Pancreas (tissue), 10 donors: ENCODE data around the gene SPECC1. TPM values are rescaled to one million over a fixed set of nuclear protein-coding genes. Genes with fewer than 3 reads are reported as not detected.
A peak's percentile ranks its signal among the peaks of the same experiment; 100 is the strongest.

Source experiments
- ATAC-seq, 4 donors: fragments of 200-7000 bp; cut with Tn5 transposase; one replicate each; pipeline versions ENCODE4 v1.8.0 to v1.9.1; 2020; ENCODE audit warnings: mild to moderate bottlenecking in 4 of 4, moderate library complexity in 4 of 4
- DNase-seq, 6 donors: peaks; one replicate each; pipeline ENCODE4 v3.0.0-alpha.2; 2020
- FAIRE-seq: peaks from 2 replicates; lab custom pipeline; 2012; peaks lifted over from hg19 to GRCh38; lab: Jason Lieb, UNC
- H3K27ac ChIP-seq, 4 donors: fragments of 200-600 bp; sonication (generic); 1 replicate in 3 of 4; 2 replicates in 1 of 4; pipeline versions ENCODE4 v1.5.0 to v1.8.0; 2020
- H3K27me3 ChIP-seq, 4 donors: fragments of 200-600 bp; one replicate each; pipeline ENCODE4 v1.8.0; 2021
- H3K36me3 ChIP-seq, 3 donors: fragments of 200-600 bp; sonication (generic) in 1 of 3; one replicate each; pipeline versions ENCODE4 v1.5.0 to v1.8.0; 2020 to 2021
- H3K4me1 ChIP-seq, 3 donors: fragments of 200-600 bp; one replicate each; pipeline ENCODE4 v1.8.0; 2021
- H3K4me3 ChIP-seq, 4 donors: fragments of 200-600 bp; sonication (generic) in 2 of 4; one replicate each; pipeline versions ENCODE4 v1.5.0 to v1.8.0; 2020 to 2021
- H3K9me3 ChIP-seq, 4 donors: fragments of 200-600 bp; one replicate each; pipeline ENCODE4 v1.8.0; 2021
- CTCF ChIP-seq, 4 donors: fragments of 200-600 bp; sonication (generic) in 3 of 4; IDR thresholded peaks; one replicate each; pipeline versions ENCODE4 v1.5.0 to v1.8.0; 2021; ENCODE audit warnings: antibody characterized with exemption in 4 of 4
- WGBS, 2 donors: extraction: QIAGEN DNeasy Blood & Tissue Kit; methylation state at CpG; one replicate each; pipeline ENCODE4 v1.1.7; 2013; 5-methylcytosine and 5-hydroxymethylcytosine counted together
- intact Hi-C, 3 donors: fragments of 100-400 bp; cut with DNase I; formaldehyde crosslinking; loops; one replicate each; pipeline versions ENCODE4 v1.11.1 to v1.14.2; 2022
- polyA plus RNA-seq, 2 donors: library from polyadenylated mRNA; stranded (reverse); fragments of 200-250 nt; gene quantifications; one replicate each; pipeline ENCODE4 v1.2.3, GENCODE V29; 2013
- total RNA-seq, 6 donors: library from RNA; stranded (reverse); fragmentation: NEBNext Ultra II Directional in 4 of 6; extraction: Animal tissue kit (Norgen Biotek cat#: 25700) in 4 of 6; gene quantifications; one replicate each; pipeline versions ENCODE4 v1.2.1 to v1.2.4, GENCODE V29; 2021 to 2023
- donor health status: healthy with polysubstance abuse.
- donor health status: DM: no; HTN: no; CAD: no; lungs with moderate emphysema.
- donor health status: DM: no; HTN: no; CAD: no.
- donor health status: control.
- donor health status: control.
- donor health status: Bipolar disorder and iron deficiency.
- donor health status: DM: yes; HTN: yes; CAD: no.
- donor health status: DM: no; HTN: no; CAD: no.
- donor health status: DM: no; HTN: no; CAD: no.
- donor health status: DM: yes; HTN: yes; CAD: no.

Gene SPECC1
- total and polyA plus RNA-seq, 8 donors: 5.6 to 22.2 (median 8.1) TPM

DNA sequence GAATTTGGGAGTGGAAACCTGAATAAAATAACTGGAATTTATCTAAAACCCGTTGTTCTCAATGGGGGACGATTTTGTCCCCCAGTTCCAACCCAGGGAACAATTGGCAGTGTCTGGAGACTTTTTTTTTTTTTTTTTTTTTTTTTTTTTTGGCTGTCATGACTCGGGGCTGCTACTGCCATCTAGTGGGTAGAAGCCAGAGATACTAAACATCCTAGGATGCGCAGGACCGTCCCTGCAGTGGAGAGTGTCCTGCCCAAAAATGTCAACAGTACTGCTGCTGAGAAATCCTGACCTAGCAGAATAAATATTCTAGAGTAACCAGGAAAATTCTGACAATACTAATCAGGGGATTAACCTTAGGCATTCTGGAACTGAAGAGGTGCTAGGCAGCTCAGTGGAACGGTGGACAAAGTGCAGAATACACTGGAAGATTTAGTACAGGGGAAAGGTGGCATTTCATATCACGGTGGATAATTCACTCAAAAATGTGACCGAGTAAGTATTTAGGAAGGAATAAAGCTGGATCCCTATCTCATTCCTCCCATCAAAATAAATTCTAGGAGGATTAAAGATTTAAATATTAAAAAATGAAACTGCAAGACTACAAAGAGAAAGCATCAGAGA, 107.6 kb downstream of the SPECC1 start:
- intact Hi-C loops: no loop called here
- Histone ChIP-seq H3K4me3 (no peak overlapping the region), H3K9me3 (no peaks in the 10 kb centered on the region), H3K27ac (no peak overlapping the region), H3K4me1 (no peaks in the 10 kb centered on the region), H3K36me3 (no peaks in the 10 kb centered on the region), H3K27me3 (peaks cover 0 to 3% (median 0%) of the 10 kb centered on the region in 4 donors)
- peak; percentile 58 to 93 (median 88) for ATAC-seq
- TF ChIP-seq CTCF (IDR thresholded peaks at IDR 0.05): peak in 3 of 4 donors; percentile 38 to 67 (median 39)
- WGBS, 2 donors: 7 to 10% methylated on average over 8 of the region's 8 CpGs
- no peak for FAIRE-seq
- DNase-seq: peak in 2 of 6 donors; percentile 17 to 37

DNA sequence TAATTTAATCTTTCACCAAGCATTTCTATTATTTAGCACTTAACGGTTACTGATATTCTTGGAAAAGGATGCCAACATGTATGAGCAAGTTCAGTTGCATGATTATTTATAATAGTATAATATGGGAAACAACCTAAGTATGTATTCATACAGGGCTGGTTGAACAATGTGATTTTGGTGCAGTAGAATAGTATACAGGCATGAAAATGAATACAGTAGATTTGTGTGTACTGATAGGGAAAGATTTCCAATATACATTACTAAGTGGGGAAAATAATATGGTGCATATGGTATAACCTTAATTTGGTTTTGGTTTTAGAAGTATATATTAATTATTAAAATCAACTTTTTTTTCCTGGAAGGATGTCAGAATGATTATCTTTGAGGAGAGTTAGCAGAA, 109.1 kb downstream of the SPECC1 start:
- DNase-seq (no peak), FAIRE-seq (no peak), ATAC-seq (no peak)
- WGBS, 2 donors: 84 to 95% methylated on average over 1 of the region's 1 CpG
- Histone ChIP-seq H3K36me3 (no peaks in the 10 kb centered on the region), H3K27ac (no peak overlapping the region), H3K9me3 (no peaks in the 10 kb centered on the region), H3K27me3 (peaks cover 0 to 3% (median 0%) of the 10 kb centered on the region in 4 donors), H3K4me1 (no peaks in the 10 kb centered on the region), H3K4me3 (no peak overlapping the region)
- TF ChIP-seq CTCF (IDR thresholded peaks at IDR 0.05): no peak
- intact Hi-C loops: no loop called here

DNA sequence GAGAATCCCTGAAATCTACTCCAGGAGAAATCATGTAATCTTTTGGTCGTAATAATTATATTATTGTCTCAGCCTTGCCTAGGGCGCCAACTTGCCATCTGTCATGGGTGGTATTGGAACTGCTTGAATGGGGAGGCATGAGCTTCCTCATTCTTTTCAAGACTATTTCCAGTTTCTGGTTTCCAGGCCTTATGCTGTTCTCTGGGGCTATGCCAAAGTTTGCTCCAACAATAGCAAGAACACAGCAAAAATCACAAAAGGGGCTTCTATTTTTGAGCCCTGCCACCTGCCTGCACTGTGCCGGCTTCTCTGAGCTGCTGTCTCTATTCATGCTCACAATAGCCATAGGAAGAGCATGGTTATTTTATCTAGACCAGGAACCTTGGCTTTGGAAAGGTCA, 111.7 kb downstream of the SPECC1 start:
- ATAC-seq (no peak), FAIRE-seq (no peak), DNase-seq (no peak)
- peaks cover 0 to under 1% (median 0%) of the 10 kb centered on the region in 4 donors for H3K27me3 ChIP-seq
- H3K9me3 ChIP-seq: no peaks in the 10 kb centered on the region
- H3K4me1 ChIP-seq: no peaks in the 10 kb centered on the region
- no peak for TF ChIP-seq CTCF (IDR thresholded peaks at IDR 0.05)
- intact Hi-C loops: loop anchor here in 2 of 3 donors (10.0 kb wide), 1 partner anchor 194 kb away; no protein-coding TSS in a partner anchor
- H3K27ac ChIP-seq: no peak overlapping the region
- no peaks in the 10 kb centered on the region for H3K36me3 ChIP-seq
- no peak overlapping the region for H3K4me3 ChIP-seq
- WGBS, 2 donors: 35 to 41% methylated on average over 3 of the region's 3 CpGs

GRCh38 chr17:20121359-20122253, 112.4 kb downstream of the SPECC1 start:
- no peak overlapping the region for H3K27ac ChIP-seq
- H3K27me3 ChIP-seq: no peaks in the 10 kb centered on the region
- TF ChIP-seq CTCF (IDR thresholded peaks at IDR 0.05): peak; percentile 61 to 93 (median 78)
- 32 to 37% methylated on average over 11 of the region's 11 CpGs for WGBS, 2 donors
- FAIRE-seq (no peak), ATAC-seq (peak; percentile 61 to 91 (median 86)), DNase-seq (peak in 5 of 6 donors; percentile 41 to 75 (median 54))
- no peaks in the 10 kb centered on the region for H3K9me3 ChIP-seq
- H3K4me1 ChIP-seq: no peaks in the 10 kb centered on the region
- no peaks in the 10 kb centered on the region for H3K36me3 ChIP-seq
- H3K4me3 ChIP-seq: no peak overlapping the region
- intact Hi-C loops: loop anchor here in 2 of 3 donors (10.0 kb wide), 1 partner anchor 193 kb away; no protein-coding TSS in a partner anchor
